ENCODE results near the gene SH3GL1.
A peak's percentile ranks its signal among the peaks of the same experiment; 100 is the strongest.

SH3GL1 gene, protein sequence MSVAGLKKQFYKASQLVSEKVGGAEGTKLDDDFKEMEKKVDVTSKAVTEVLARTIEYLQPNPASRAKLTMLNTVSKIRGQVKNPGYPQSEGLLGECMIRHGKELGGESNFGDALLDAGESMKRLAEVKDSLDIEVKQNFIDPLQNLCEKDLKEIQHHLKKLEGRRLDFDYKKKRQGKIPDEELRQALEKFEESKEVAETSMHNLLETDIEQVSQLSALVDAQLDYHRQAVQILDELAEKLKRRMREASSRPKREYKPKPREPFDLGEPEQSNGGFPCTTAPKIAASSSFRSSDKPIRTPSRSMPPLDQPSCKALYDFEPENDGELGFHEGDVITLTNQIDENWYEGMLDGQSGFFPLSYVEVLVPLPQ

DNA sequence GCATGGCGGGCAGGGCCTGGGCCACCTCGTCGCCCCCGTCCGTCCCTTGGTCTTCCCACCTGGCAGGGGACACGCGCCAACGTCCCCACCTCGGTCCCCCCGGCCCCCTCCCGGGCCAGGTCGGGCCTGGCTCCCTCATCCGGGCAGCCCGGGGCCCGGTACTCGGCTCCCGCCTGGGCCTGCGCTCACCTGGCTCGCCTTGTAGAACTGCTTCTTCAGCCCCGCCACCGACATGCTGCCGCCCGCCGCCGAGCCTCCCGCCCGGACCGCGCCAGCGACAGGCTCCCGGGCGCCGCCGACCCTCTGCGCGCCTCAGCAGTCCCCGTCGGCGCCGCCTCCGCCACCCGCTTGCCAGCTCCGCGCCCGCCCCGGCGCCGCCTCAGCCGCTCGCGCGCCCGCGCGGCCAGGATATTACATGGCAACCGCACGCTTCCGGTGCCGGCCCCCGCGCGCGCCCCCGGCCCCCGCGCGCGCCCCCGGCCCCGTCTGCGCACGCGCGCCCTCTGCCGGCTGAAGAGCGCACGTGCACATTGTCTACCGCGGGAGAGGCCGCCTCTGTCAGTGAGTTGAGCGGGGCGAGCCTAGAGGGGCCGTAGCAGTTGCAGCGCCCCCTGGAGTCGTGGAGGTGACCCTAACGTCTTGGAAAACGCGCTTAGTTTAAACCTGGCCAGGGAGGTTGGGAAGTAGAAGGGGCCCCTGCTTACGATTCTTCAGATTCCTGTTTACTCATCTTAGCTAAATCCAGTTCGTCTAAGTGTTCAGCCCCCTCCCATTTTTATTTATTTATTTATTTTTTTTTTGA lies at the start of gene SH3GL1:
Gene SH3GL1, minus strand, starts transcription at position 413 of the 802 bp plus-strand sequence. Its CDS starts 179 bp downstream, at position 234.
- peak; percentile 97 for DNase-seq (ENCODE audit: low read depth)

GRCh38 chr19:4449639-4450028 lies 49.3 kb upstream of the SH3GL1 start:
- DNase-seq (ENCODE audit: low read depth), result no peak

DNA sequence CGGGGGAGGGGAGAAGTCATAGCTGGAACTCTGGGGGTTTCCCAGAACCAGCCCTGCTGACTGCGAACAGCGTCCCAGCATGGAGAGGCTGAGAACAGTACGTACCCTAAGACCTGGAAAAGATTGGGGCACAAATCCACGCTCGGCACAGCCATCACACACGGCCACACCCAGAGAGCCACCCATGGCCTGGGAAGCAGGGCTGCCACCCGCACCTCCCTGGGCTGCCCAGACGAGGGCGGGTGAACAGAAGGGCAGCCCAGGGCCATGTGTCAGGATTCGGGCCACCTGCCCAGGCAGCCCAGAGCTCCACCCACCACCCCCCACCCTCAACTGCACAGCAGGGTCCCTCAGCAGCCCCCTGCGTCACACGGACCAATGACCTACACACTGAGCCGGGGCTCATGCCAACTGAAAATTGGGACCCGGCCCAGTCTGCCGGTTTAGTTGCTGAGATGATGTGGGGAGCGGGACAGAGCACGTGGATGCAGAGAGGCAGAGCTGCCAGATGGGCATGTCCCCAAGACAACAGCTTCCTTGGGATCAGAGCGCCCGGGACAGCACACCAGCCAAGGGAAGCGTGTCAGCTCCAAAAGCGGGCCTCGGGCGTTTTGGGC lies 48.8 kb upstream of the SH3GL1 start:
- no peak for DNase-seq (ENCODE audit: low read depth)

DNA sequence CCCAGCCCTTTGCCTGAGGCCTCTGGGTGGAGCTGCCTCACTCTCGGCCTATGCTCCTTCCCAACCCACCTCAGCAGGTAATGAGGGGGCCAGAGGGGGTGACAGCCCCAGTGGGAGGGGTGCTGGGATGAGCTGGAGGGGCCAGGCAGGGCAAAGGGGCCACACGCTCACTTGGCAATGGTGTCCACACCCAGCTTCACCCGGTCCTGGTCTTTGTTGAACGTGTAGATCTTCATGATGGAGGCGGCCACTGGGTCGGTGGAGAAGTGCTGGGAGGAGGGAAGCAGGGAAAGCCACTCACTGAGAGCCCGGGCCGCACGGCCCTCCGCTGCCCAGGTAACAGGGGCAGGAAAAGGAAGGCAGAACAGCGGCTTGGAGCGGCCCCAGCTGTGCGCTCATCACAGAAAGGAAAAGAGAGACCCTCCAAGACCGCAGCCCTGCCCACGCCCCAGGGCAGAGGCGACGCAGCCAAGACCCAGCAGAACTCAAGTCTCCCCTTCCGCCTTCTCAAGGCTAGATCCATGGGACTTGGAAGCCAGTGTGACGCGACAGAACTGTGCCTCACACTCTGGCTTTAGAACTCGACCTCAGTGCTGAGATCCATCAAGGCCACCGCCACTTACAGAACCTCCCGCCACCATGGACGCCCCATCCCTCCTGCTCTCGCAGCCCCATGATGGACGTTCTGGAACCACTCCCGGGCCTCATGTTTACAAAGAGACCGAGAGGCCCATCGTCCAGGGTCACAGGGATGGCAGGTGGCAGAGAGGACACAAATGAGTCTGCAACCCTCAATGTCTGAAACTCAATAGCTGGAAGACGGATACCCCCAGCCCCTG lies 48.0 kb upstream of the SH3GL1 start:
- DNase-seq (ENCODE audit: low read depth), result no peak

- no peak for DNase-seq (ENCODE audit: low read depth)
These were observed 47.2 kb upstream of the SH3GL1 start for GRCh38 chr19:4447327-4448146.

DNA sequence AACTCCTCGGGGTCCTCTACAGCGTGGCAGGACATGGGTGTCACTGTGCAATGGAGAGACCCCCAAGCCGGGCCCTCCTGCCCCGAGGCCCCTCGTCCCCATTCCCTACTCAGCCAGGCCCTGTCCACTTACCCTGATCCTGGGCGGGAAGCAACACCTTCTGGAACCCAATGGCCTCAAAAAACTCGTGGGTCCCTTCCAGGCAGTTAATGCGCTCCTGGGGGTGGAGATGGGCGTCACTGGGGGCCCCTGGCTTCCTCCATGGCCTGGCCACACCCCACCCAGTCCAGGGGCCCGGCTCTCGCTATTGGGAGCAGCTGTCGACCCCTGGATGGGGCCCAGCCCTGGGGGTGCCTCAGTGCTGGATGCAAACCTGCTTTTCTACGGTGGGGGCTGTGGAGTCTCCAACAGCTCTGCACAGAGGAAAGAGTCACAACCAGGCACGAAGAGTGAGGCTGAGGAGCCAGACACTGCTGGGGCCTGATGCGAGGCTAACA lies 46.4 kb upstream of the SH3GL1 start:
- no peak for DNase-seq (ENCODE audit: low read depth)

DNA sequence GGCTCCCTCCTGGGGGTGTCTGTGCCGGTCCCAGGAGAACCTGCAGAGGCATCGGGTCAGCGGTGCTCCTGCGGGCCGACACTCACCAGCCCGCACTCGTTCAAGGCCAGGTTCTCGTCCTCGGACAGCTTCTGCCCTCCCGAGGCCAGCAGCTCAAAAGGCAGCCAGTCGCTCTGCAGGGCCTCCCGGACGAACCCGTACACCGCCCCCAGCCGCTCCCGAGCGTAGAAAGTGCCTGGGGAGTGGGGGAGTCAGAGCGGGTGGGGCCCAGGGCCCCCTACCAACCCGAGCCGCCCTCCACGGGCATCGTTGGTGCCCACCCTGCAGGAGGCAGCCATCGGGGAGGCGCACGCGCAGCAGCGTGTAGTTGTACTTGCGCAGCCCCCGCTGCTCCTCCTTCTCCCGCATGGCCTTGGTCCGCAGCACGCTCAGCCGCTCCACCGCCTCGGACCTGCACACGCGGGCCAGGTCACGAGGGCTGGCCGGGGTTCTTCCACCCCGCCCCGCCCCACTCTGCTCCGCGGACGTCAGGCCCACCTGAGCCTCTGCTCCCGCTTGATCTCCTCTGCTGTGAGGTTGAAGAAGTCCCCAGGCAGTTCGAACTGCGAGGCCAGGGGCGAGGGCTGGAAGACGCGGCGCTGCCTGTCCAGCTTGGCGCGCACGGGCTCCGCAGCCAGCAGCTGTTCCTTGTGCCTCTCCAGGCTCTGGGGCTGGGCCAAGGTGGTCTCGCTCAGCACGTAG lies 45.8 kb upstream of the SH3GL1 start:
- DNase-seq (ENCODE audit: low read depth), result no peak

DNA sequence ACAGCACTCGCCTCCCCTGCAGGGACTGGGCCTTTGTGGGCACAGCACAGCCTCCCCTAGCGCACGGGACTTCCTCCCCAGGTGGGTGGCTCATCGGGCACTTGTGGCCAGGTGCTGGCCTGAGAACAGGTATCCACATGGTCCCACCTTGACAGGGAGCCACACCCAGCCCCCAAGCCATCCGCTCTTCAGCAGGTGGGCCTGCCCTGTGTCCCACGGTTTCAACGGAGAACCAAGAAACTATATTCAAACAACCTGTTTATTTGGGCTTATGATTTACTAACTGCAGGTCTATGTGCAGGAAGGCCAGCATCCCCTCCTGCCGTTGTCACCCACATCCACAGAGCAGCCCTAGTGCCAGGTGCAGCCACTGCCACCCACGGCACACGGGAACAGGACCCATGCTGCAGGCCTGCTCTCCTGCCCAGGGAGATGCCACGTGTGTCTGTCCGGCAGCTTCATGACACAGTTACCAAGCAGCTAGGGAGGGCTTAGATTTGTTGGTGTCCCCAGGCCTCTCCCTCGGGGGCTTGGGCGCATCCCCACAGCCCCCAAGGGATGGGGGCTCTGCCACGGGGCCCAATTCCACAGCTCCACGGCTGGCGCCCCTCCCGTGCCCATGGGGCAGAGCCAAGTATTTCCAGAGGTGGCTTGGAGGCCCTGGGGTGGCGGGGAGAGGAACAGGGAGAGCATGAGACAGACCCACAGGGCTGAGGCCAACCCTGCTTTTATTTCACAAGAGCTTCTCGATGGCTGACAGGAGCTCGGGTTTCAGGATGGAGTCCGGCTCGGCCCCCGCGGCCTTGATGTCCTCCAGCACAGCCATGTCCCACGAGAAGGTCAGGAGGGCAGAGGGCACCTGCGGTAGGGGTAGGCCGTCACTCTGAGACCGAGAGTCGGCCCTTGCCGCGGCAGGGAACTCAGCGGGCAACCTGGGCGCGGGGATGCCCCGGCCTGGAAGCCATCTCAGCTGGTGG lies 44.7 kb upstream of the SH3GL1 start:
- no peak for DNase-seq (ENCODE audit: low read depth)

DNA sequence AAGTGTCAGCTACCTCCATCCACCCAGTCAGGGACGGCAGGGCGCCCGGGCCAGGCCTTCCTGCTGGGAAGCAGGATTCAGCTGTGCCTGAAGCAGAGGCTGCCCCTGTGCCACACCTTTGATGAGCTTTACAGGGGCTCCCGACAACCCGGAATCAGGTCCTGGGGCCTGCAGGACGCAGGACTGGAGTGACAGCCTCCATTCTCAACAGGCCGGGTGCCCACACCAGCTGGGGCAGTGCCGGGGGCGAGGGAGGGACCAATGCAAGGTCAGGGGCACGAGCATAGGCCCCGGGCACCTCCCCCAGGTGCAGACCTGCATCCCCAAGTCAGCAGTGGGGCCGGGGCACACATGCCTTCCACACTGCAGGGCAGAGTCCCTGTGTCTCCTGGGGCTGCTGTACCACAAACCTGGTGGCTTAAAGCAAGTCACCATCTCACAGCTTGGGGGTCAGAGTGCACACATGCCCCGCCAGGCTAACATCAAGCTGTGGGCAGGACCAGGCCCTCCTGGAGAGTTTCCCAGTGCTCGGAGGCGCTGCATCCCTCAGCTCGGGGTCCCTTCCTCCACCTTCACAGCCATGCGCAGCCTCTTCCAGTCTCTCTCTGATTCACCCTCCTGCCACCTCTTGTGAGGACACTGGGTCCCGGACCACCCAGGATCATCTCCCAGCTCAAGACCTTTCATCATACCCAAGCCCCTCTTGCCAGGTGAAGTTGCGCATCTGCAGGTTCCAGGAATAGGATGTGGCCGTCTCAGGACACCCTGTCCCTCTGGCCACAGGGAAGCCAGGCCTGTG lies 43.8 kb upstream of the SH3GL1 start:
- no peak for DNase-seq (ENCODE audit: low read depth)

DNA sequence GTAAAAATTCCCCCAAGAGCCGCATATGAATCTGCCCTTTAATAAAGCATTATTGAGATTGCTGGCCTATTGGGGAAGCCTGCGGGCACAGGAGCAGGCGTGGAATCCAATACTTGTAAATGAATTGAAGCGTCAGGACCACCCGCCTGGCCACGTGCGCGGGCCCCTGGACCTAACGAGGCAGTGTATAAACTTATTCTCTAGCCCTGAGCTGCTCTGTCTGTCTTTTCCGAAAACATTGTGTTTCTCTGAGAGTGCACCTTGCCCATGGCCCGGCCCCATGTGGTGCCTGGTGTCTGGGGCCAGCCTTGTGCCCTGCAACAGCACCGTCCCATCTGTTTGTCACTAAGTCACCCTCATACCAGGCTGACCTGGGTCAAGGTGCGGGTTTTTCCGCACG lies 42.8 kb upstream of the SH3GL1 start:
- DNase-seq (ENCODE audit: low read depth), result no peak

DNA sequence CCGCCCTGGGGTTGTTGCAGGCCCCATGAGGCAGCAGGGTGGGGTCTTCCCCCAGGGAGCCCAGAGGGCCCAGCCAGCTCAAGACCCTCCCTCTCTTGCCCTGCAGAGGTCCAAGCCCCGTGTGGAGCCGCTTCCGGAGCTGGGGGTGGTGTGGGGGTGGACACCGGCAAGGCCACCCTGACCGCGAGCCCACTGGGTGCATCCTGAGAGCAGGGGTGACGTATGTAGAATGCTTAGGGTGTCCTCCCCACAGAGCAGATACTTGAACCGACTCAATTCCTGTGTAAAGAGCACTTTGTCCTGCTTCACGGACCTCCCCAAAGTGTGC lies 42.4 kb upstream of the SH3GL1 start:
- DNase-seq (ENCODE audit: low read depth), result no peak

- DNase-seq (ENCODE audit: low read depth), result no peak
These were observed 41.9 kb upstream of the SH3GL1 start for GRCh38 chr19:4441994-4442818.

- DNase-seq (ENCODE audit: low read depth), result no peak
These were observed 38.9 kb upstream of the SH3GL1 start for GRCh38 chr19:4439243-4439642.

DNA sequence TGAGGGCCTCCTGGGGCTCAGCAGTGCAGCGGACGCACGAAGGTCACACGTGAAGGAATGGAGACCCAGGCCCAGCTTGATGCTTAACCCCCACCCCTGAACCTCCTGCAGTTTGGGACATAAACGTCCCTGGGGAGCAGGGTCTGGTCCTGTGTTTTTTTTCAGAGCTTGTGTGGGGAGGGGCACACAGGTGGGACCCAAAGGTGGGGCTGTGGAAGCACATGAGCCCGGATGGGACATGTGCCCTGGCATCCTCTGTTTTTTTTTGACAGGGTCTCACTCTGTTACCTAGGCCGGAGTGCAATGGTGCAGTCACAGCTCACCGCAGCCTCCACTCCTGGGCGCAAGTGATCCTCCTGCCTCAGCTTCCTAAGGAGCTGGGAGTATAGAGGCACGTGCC lies 36.8 kb upstream of the SH3GL1 start:
- no peak for DNase-seq (ENCODE audit: low read depth)

DNA sequence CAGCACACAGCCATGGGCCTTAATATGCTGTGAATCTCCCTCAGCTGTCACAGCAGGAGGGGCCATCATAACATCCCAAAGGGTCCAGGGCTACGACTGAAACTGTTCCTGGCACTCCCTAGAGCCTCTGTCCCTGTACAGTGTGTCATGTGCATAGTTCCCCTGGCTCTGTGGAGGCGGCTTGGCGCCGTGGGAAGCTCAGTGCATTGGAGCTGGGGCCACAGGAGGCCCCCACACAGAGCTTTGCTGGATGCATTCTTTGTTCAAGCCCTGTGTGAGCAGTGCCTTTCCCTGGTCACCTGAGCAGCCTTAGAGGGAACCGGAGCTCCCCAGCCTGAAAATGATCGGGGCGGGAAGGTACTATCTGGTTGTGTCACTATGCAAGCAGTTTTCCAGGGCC lies 35.9 kb upstream of the SH3GL1 start:
- no peak for DNase-seq (ENCODE audit: low read depth)

DNA sequence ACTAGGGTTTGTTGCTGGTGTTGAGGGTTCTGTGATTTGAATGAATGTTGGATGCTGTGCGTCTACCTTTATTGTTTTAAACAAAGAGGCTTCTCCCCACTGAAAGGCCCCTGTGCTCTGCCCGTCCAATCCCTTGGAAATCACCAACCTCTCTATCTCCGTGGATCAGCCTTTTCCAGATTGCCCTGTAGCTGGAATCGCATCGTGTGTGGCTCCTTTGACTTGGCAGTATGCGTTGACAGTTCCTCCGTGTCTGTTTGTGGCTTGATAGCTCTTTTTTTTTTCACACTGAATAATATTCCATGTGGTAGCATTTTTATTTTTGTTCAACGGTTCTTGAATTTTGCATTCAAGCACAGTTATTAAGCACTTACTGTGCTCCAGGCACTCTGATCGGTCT lies 34.0 kb upstream of the SH3GL1 start:
- DNase-seq (ENCODE audit: low read depth), result no peak

- DNase-seq (ENCODE audit: low read depth), result no peak
These were observed 32.7 kb upstream of the SH3GL1 start for GRCh38 chr19:4432918-4433506.

Measured in stimulated activated CD8-positive, alpha-beta memory T cell treated with anti-CD3 and anti-CD28 coated beads, Interleukin-15, amount 100 ng/mL, for 24 hours (primary cell).